Measurements from ENCODE around the gene GRID1.
A peak's percentile ranks its signal among the peaks of the same experiment; 100 is the strongest.

GRID1 gene

DNA sequence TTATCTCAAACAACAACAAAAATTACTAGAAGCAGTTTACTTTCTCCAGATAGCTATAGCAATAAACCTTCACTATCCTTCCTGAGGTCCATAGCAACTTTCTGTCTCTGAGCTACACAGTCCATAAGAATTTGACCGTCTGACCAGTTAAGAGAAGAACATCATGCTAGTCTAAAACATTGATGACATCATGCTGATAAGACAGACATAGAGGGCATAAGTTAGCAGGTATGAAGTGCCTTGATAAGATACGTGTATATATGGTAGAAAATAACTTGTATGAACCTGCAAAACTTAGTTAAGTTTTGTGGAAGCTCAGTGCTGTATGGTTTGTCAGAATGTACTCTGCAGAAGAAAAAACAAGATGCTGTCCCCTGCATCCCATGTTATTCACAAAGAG, 353.0 kb downstream of the GRID1 start:
- DNase-seq: no peak

GRCh38 chr10:86007171-86007570, 359.4 kb downstream of the GRID1 start:
- no peak for DNase-seq

DNA sequence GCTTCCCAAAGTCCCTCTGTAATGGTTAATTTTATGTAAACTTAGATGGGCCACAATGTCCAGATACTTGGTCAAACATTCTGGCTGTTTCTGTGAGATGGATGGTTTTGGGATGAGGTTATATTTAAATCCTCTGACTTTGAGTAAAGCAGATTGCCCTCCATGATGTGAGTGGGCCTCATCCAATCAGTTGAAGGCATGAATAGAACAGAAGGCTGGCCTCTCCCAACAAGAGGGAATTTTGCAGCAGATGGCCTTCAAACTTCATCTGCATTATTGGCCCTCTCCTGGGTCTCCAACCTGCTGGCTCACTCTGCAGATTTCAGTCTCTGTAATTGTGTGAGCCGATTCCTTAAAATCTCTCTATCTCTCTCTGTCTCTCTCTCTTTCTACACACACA, 362.3 kb downstream of the GRID1 start:
- no peak for DNase-seq

GRCh38 chr10:86003201-86003621, 363.4 kb downstream of the GRID1 start:
- no peak for DNase-seq

DNA sequence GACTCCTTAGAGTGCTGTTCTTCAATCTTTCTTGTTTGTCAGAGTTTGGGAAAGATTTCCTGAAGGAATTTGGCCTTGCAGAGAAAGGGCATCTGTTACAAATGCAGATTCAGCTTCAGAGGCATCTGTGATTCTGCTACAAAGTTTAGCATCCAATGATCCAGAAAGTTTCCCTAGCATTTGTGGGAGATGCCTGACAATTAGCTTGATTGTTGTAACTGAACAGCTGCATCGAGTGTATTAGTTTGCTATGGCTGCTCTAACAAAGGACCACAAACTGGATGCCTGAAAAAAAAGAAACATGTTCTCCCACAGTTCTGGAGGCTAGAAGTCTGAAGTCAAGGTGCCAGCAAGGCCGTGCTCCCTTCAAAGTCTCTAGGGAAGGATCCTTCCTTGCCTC, 365.1 kb downstream of the GRID1 start:
- DNase-seq: no peak

DNA sequence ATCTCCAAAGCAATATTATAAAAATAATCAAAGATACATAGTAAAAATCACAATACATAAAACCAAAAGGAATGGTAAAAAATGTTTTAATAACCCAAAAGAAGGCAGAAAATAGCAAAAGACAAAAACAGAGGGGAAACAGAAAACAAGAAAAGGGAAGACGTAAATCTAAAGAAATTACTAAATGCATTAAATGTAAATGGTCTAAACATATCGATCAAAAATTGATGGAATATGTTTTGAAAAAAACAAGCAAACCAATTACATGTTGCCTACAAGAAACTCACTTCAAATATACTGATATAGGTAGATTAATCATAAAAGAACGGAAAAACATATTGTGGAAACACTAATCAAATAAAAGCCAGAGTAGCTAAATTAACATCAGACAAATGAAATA, 369.1 kb downstream of the GRID1 start:
- no peak for DNase-seq

DNA sequence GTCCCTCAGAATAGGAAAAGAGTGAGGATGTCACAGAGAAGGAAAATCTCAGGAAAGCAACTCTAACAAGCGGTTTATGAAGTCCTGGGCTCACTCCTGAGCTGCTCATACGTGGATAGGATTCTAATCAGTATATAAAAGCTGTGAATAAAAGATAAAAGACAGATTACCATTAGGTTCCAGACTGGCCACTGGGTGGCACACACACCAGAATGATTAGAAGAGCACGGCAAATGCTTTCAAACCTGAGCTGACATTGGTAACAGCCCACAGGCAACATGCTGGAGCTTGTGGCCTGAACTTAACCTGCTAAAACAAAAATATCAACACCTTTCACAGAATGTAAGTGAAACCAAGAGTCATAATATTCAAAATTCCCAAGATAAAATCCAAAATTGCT, 370.8 kb downstream of the GRID1 start:
- DNase-seq: peak; percentile 18

- DNase-seq: no peak
These were observed 372.6 kb downstream of the GRID1 start for GRCh38 chr10:85993840-85994507.

DNA sequence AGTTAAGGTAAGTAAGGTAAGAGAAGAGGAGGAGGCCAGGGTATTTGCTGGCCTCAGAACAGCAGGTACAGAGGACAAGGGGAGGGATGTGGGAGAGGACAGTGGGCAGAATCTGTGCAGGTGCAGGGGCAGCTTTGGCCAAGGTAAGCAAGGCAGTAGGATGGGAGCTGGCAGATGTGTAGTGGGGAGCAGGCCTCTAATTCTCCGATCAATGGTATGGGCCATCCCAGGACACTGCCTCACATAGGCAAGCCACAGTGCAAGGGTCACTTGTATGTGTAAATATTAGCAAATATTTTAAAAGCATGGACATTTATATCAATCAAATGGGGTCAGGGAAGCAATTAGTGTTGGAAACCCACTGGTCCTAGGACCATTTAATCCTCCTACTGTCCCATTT, 373.5 kb downstream of the GRID1 start:
- DNase-seq: no peak

GRCh38 chr10:85992324-85992723, 374.3 kb downstream of the GRID1 start:
- DNase-seq: no peak

GRCh38 chr10:85986777-85987176, 379.8 kb downstream of the GRID1 start:
- no peak for DNase-seq

GRCh38 chr10:85983051-85983450, 383.5 kb downstream of the GRID1 start:
- DNase-seq: no peak

GRCh38 chr10:85979598-85979997, 387.0 kb downstream of the GRID1 start:
- no peak for DNase-seq

GRCh38 chr10:85978566-85979358, 387.8 kb downstream of the GRID1 start:
- DNase-seq: no peak

DNA sequence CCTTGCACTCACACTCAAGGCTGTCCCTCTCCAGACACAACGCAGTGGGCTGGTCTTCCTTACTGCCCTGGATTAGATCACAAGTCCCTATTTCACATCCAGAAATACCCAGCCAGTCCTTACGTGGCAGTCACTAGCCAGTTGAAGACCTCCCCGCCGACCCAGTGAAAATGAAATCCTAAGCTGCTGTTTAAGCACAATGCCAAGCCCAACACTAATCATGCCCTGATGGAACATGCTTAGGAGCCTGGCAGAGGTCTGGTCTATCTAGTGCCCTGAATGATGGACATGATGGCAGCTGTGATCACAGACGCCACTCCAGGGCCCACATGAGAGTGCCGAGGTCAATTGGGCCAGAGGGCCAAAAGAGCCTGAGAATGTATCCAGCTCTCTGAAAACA, 389.0 kb downstream of the GRID1 start:
- no peak for DNase-seq

DNA sequence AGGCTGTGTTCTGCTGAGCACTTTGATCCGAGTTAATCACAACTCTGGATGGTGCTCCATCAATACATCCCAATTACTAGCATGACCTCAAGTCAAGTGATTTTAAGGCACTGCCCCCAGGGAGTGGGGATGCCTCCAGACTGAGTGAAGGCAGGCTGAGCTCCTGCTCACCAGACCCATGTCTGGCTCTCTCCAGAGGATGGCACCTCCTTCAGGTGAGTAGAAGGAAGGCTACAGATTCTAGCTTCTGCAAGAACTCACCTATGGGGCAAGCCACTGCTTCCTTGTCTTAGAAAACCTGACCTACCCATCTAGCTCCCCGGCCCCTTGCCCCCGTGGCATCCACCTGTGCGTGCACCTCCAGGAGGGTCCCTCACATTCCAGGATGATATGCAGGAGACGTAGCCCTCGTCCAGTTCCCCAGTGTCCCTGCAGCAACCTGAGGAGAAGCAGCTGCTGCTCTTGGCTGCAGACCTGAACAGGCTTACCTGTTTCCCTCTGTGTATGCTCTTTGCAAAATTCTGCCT, 390.3 kb downstream of the GRID1 start:
- no peak for DNase-seq

DNA sequence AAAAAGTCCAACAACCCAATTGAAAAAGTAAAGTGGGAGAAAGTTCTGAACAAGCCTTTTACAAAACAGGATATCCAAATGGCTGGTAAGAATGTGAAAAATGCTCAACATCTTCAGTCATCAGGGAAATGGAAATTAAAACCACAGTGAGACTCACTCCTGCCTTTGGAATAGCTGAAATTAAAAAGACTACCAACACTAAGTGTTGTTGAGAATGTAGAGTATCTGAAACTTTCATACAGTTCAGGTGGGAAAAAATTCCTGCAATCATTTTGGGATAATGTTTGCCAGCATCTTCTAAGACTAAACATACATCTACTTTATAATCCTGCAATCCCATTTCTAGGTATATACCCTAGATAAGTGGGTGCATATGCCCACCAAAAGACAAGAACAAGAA, 395.1 kb downstream of the GRID1 start:
- DNase-seq: no peak

DNA sequence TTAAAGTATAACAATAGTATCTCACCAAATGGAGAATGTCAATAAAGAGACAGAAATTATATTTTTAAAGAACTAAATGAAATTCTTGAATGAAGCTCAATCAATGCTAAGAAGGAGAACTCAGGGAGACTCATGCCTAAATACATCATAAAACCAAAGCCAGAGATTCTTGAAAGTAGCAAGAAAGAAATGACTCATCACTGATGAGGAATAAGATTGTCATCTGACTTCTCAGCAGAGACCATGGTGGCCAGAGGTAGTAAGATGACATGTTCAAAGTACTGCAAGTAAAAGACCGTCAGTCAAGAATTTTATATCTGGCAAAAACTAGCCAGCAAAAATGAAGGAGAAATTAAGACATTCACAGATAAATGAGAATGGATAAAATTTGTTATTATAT, 399.0 kb downstream of the GRID1 start:
- no peak for DNase-seq

GRCh38 chr10:85961479-85962067, 405.0 kb downstream of the GRID1 start:
- no peak for DNase-seq

DNA sequence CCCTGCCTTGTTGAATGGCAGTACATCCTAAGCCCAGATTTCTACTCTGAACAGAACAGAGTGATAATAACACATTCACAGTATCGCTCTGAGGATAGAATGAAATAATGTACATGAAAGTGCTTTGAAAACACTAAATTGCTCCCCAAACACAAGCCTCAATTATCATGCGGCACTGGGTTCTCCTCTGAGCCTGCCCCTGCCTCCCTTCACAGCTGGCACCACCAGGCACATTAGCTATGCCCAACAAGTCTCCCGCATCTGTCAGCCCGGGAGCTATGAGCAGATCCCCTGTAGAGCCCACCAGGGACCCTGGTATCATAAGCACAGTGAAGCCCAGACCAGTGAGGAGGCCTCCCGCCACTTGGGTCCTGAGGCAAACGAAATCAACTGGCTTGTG, 405.5 kb downstream of the GRID1 start:
- no peak for DNase-seq

DNA sequence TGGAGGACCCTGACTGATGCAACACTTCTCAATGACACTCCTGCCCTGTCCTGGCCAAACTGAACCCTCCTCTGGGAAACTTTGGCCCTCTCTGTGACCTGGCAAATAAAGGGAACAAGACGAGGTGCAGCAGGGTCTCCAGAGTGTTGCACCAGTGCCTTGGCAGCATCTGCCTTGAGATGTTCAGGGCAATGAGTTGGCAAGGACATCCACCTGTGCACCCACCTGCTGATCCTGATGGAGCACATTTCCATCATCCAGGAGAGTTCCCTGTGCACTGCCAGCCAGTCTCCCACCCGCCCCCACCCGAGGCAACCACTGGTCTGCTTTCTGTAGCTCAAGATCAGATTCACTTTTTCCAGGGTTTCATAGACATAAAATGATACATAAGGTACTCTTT, 407.4 kb downstream of the GRID1 start:
- no peak for DNase-seq

DNA sequence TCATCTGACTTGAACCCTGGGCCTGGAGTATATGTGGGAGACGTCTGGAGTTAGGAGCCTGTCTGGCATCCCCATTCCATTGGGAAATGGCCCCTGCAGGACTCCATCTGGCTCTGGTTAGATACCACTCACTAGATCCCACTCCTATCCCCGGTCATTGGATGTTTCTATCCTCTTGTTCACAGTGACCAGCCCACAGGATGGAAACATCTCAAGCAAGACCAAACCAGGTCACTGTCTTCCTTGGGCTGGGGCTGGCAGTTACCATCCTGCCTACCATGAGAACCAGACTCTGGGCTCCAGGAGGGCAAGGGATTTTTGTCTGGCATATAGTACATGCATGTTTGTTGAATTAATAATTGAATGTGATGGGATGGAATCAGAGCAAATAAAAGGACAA, 415.7 kb downstream of the GRID1 start:
- DNase-seq: no peak

- no peak for DNase-seq
These were observed 419.8 kb downstream of the GRID1 start for GRCh38 chr10:85946713-85947326.

DNA sequence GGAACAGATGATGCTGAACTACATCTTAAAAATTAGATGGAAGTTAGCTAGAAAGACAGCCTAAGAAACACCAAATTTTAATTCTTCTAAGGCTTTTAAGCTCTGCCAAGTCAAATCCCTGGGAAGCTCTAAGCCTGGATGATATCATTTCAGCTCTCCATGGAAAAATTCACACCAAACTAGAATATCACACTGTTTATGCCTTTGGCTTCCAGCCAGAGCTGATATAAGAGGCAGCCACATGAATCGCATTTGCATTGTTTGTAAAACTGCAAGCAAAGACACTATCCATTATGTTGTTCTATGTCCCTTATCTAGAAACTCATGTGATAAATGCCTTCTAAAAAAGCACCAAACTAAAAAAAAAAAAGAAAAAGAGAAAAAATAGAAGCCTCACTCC, 430.4 kb downstream of the GRID1 start:
- DNase-seq: no peak
